Measurements from ENCODE around the gene CELF2.

Gene CELF2

GRCh38 chr10:11131112-11131639 lies 113.5 kb downstream of the CELF2 start:
- TF ChIP-seq TAF1 (IDR thresholded peaks at IDR 0.05; ENCODE audit: borderline replicate concordance, insufficient read depth, low read length) = no peak
- no peak for TF ChIP-seq POLR2AphosphoS5 (IDR thresholded peaks at IDR 0.05; ENCODE audit: low read depth, low read length)
- no peak for TF ChIP-seq SIN3A (IDR thresholded peaks at IDR 0.05; ENCODE audit: borderline replicate concordance, insufficient read depth, low read length)
- TF ChIP-seq REST (IDR thresholded peaks at IDR 0.05; ENCODE audit: insufficient read depth in 1 of 2, low read depth in 2 of 2, low read length in 2 of 2) = no peak
- TF ChIP-seq FOXP2 (optimal IDR thresholded peaks at IDR 0.05; ENCODE audit: borderline replicate concordance, extremely low read depth, extremely low read length, insufficient read depth) = no peak

DNA sequence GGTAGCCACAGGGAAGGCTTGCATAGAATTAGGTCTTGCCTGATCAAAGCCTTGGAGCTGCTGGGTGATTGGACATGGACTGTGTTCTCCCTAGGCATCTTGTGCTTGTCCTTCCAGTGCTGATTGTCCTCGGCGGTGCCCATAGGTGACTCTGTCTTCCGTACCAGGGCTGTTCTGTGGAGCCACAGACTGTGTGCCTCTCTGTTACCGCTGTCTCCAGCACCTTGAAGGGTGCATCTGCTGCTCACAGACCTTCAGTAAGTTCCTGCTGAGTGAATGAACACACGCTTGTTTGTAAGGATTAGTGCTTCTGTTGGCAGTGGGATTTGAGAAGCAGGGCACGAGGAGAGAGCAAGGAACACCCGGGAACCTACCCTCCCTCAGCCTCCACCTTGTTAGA lies 116.7 kb downstream of the CELF2 start:
- TF ChIP-seq TAF1 (IDR thresholded peaks at IDR 0.05; ENCODE audit: borderline replicate concordance, insufficient read depth, low read length) (no peak), POLR2AphosphoS5 (IDR thresholded peaks at IDR 0.05; ENCODE audit: low read depth, low read length) (no peak), REST (IDR thresholded peaks at IDR 0.05; ENCODE audit: insufficient read depth in 1 of 2, low read depth in 2 of 2, low read length in 2 of 2) (no peak), SIN3A (IDR thresholded peaks at IDR 0.05; ENCODE audit: borderline replicate concordance, insufficient read depth, low read length) (no peak), FOXP2 (optimal IDR thresholded peaks at IDR 0.05; ENCODE audit: borderline replicate concordance, extremely low read depth, extremely low read length, insufficient read depth) (no peak)

GRCh38 chr10:11135709-11136108 lies 118.0 kb downstream of the CELF2 start:
- no peak for TF ChIP-seq SIN3A (IDR thresholded peaks at IDR 0.05; ENCODE audit: borderline replicate concordance, insufficient read depth, low read length)
- TF ChIP-seq FOXP2 (optimal IDR thresholded peaks at IDR 0.05; ENCODE audit: borderline replicate concordance, extremely low read depth, extremely low read length, insufficient read depth) = no peak
- no peak for TF ChIP-seq POLR2AphosphoS5 (IDR thresholded peaks at IDR 0.05; ENCODE audit: low read depth, low read length)
- TF ChIP-seq REST (IDR thresholded peaks at IDR 0.05; ENCODE audit: insufficient read depth in 1 of 2, low read depth in 2 of 2, low read length in 2 of 2) = no peak
- no peak for TF ChIP-seq TAF1 (IDR thresholded peaks at IDR 0.05; ENCODE audit: borderline replicate concordance, insufficient read depth, low read length)

DNA sequence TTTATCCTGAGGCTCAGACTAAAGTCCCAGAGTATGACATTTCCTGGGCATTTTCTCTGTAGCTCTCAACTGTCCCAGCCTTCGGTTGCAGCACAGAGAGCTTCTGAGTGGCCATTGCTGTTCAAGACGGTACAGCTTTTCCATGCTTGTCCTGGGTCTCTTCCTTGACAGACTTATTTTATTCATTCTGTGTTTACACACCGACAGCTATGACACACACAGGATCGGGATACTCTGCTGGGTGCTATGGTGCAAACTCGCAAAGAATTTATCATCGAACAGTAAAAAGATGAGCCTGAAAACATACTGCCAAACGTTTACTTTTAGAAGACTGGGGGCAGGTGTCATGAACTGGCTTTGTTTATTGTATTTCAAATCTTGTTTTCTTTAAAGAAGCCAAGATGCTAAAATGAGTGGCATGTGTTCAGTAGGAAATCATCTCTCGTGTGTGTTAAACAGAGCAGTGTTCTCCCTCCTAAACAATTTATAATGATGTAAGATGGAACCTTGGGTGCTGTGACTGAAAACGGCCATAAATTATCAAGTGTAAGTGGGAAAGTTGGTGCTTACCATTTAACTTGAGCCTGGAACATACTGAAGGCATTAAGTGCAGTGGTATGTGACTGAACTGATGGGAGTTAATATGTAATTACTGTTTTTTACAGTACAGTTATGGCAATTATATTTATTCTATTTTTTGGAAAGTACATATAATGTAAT lies 120.8 kb downstream of the CELF2 start:
- TF ChIP-seq TAF1 (IDR thresholded peaks at IDR 0.05; ENCODE audit: borderline replicate concordance, insufficient read depth, low read length) (no peak), REST (IDR thresholded peaks at IDR 0.05; ENCODE audit: insufficient read depth in 1 of 2, low read depth in 2 of 2, low read length in 2 of 2) (no peak), FOXP2 (optimal IDR thresholded peaks at IDR 0.05; ENCODE audit: borderline replicate concordance, extremely low read depth, extremely low read length, insufficient read depth) (no peak), SIN3A (IDR thresholded peaks at IDR 0.05; ENCODE audit: borderline replicate concordance, insufficient read depth, low read length) (no peak), POLR2AphosphoS5 (IDR thresholded peaks at IDR 0.05; ENCODE audit: low read depth, low read length) (no peak)

All from PFSK-1 (cell line).